GM19397 (cell line): ENCODE data around the gene VAX1.
"Not testable (repeated sequence)": the region's sequence is repeated elsewhere in the genome, so short reads cannot be mapped to it uniquely, and the experiment has no call there.

ENCODE experiments used
- ATAC-seq: cut with Tn5 transposase; IDR thresholded peaks from one replicate; pipeline ENCODE4 v1.9.1; 2021; ENCODE audit warnings: mild to moderate bottlenecking, moderate library complexity; ENCODE audit not compliant: unreplicated experiment

The VAX1 gene

DNA sequence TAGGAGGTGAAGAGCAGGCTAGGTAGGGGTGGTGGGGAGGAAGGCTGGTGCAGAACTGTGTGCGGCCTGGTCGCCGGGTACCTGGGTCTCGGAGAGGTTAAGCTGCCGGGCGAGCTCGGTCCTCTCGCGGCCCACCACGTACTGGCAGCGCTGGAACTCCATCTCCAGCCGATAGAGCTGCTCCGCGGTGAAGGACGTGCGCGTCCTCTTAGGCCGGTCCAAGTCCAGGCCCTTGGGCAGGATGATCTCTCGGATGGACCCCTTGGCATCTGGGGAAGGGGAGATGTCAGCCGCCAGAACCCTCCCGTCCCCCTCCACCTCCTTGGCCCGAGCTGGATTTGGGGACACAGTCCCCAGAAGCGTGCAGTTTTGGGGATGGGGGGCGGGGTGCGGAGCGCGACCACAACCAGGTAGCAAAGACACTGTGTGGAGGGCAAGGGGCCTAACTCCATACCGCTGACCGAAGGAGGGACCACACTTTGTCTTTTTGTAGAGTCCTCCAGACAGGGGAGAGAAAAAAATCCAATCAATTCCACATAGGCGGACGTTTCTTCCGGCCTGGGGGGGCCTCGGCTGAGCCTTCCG lies 1.6 kb downstream of the VAX1 start:
- no peak for ATAC-seq

GRCh38 chr10:117135480-117136140 lies 2.5 kb downstream of the VAX1 start:
- ATAC-seq = no peak

DNA sequence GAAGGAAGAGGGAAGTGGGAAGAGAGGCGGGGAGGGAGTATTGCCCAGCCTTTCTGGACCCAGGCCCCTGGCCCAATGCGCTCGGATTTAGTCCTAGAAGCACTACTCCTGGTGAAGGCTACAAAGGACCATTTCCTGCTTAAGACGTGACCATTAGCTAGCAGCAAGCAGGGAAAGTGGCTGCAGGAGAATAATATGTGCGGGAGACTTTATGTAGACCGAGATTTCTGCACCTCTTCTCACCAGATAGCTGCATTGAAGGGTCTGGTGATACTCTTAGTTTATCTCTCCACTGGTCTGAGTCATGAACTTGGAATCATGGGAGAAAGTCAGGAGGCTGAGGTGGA lies 3.1 kb downstream of the VAX1 start:
- ATAC-seq = no peak

DNA sequence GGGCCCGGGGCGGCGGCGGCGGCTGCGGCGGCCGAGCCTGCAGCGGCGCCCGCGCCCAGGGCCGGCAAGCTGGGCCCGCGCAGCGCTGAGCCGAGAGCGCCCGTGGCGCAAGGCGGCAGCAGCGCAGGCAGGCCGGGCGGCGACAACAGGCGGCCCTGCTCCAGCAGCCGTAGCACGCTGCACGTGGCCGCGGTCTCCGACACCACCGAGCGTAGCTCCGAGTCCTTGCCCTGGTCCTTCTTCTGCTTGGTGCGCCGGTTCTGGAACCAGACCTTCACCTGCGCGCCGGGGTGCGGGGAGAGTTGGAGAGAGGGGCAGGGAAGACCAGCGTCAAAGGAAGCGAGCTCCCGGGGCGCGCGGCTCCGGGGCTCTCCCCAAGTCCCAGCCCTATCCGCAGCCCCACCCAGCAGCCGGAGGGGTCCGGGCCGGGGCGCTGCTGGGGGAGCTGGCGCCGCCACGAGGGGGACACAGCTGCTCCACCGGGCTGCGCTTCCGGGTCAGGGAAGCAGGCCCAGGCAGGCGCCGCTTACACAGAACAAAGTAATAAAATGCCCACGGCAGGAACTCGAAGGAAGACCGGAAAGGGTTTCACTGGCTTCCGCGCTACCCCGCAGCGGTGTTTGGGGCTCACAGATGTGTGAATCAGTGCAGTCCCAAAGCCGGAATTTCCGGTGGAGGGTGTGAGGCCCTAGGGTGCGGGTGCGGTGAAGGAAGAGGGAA lies 3.6 kb downstream of the VAX1 start:
- ATAC-seq = no peak

DNA sequence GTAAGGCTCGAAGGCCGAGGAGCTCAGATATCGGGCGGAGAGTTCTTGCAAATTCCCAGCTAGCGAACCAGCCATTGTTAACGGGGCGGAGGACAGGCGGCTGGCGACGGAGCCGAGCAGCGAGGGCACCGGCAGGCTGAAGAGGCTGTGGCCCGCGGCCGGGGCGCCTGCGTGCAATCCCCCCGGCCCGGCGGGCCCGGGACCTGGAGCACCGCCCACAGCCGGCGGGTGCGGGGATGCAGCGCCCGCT lies 4.1 kb downstream of the VAX1 start:
- no peak for ATAC-seq

- ATAC-seq = no peak
These were observed 4.6 kb downstream of the VAX1 start for GRCh38 chr10:117133273-117134055.

GRCh38 chr10:117132751-117133231 lies 5.3 kb downstream of the VAX1 start:
- no peak for ATAC-seq

- ATAC-seq = no peak
These were observed 6.4 kb downstream of the VAX1 start for GRCh38 chr10:117131376-117132327.

GRCh38 chr10:117130862-117131375 lies 7.2 kb downstream of the VAX1 start:
- ATAC-seq = no peak

DNA sequence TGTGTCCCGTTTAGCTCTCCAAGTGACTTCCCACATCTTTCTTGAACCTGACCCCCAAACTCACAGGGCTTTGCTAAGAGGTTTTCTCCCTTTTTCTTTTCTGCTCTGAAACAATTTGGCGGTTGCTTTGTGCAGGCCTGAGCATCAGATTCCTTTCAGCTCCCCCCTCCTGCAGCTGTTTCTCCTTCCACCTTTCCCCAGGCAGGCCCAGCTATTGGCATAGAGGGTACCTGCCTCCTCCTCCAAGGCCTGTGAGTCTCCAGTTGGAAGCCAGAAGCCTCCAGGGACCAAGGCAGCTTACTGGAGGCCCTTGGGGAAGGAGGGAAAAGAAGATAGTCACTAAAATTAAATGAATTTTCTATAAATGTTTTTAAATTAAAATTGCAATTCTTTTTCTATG lies 7.7 kb downstream of the VAX1 start:
- ATAC-seq = no peak

DNA sequence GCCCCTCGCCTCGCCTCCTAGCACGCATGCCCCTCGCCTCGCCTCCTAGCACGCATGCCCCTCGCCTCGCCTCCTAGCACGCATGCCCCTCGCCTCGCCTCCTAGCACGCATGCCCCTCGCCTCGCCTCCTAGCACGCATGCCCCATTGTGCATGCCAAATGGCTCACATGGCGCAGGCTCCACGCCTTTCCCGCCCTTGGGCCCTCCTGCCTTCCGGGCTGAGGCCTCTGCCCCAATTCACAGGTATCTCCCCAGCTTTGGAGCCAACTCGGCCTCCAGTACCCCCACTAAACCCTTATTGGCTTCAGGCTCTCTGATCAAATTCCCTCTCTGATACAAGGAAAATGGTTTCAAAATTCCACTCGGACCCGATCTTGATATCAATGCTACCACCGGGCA lies 11.4 kb downstream of the VAX1 start:
- ATAC-seq = not testable (repeated sequence)

DNA sequence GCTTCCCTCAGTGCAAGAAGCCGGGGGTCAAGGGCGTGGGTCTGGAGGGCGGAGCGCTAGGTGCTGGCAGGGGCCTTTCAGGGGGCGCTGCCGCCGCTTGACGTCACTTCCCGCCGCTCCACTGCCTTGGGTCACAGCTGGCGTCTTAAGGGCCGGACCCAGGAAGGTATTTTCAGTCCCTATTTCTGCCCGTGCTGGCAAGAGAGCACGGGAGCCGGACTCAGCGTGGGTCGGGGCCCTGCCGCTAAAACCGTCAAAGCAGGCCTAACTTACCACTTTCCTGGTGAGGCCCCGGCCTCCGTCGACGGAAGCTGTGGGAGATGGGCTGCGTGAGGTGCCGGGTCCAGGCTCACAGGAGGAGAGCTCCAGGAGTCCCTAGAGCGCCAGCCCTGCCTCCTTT lies 12.0 kb downstream of the VAX1 start:
- ATAC-seq = no peak

DNA sequence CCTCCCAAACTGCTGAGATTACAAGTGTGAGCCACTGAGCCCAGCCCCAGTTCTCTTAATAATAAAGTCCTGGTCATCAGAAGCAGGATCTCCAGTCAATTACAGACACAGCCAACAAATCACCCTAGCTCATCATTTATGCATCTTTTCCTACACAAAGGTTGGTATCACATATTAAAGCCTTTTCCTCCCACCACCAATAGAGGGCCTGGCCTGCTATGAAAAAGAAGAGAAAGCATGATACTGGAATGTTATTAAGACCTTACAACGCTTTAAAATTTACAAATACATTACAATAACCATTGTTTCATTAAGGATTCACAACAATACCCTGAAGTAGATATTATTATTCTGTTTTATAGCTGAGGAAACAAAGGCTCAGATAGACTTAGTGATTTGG lies 25.9 kb downstream of the VAX1 start:
- ATAC-seq = no peak

GRCh38 chr10:117107238-117107637 lies 30.8 kb downstream of the VAX1 start:
- ATAC-seq = no peak

DNA sequence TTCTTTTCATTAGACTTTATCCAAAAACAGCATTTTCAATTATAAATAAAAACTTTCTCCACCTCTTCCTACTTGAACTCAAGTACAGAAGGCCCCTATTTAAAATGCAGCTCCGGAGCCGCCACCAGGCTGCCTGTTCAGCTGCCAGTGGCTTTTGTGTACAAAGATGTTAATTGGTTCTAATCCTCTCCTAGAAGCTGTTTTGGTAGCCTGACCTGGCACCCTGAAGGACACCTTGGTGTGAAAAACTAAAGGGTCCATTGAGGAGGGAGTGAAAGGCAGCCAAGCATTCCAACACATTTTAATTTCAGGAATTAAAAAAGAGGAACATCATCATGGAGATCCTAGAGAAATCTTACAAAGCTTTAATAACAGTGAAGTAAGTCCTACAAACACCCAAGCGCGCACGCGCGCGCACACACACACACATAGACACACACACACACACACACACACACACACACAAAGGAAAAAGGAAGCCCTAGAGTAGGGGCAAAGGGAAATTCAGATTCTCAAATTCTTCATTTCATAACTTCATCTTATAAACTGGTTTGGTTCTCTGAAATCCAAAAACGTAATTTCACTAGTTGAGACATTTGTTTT lies 41.4 kb downstream of the VAX1 start:
- ATAC-seq = no peak

DNA sequence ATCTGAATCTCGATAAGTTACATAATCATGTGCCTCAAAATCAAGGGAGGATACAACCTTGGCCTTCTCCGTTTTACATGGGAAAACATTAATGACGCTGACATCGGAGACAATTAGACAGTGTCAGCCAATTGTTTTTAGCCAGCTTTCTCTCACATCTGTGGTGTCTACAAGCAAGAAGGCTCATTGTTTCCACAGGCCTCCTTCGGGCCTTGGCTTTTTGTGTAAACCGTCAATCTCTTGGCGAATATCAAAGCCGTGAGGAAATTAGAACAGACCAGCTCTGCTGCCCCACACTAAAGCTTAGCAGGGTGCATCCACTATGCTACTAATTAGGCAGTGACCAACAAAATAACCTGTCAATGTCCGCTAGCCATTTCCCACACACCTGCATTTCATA lies 43.2 kb downstream of the VAX1 start:
- no peak for ATAC-seq

GRCh38 chr10:117092386-117092785 lies 45.7 kb downstream of the VAX1 start:
- ATAC-seq = no peak

- no peak for ATAC-seq
These were observed 47.2 kb downstream of the VAX1 start for GRCh38 chr10:117090834-117091233.

DNA sequence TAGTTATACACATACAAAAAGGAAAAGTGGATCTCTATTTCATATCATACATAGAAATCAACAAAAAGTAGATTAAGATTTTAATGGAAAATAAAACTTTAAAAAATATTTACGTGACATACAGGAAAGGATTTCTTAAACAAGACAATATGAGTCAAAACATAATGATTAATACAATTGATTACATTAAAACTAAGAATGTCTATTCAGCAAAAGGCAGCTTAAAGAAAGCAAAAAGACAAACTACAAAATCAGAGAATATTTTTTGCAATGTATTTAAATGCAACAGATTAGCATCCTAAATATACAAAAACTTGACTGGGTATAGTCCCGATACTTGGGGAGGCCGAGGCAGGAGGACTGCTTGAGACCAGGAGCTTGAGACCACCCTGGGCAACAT lies 50.5 kb downstream of the VAX1 start:
- ATAC-seq = no peak

- ATAC-seq = no peak
These were observed 51.5 kb downstream of the VAX1 start for GRCh38 chr10:117086546-117086945.
